Left ventricle myocardium inferior (tissue), 1 donor: ENCODE measurements around the gene PIEZO2. TPM values are rescaled to one million over a fixed set of nuclear protein-coding genes. Genes with fewer than 3 reads are reported as not detected.

Experiments used
- DNase-seq: peaks from one replicate; pipeline ENCODE4 v3.0.0-alpha.2; 2020
- H3K27ac ChIP-seq: fragments of 200-600 bp; replicated peaks from 2 replicates; pipeline ENCODE4 v1.8.0; 2021
- H3K27me3 ChIP-seq: fragments of 200-600 bp; 2 replicates; pipeline ENCODE4 v1.8.0; 2021; ENCODE audit warnings: low read depth
- H3K36me3 ChIP-seq: fragments of 200-600 bp; 2 replicates; pipeline ENCODE4 v1.8.0; 2021
- H3K4me1 ChIP-seq: fragments of 200-600 bp; 2 replicates; pipeline ENCODE4 v1.8.0; 2021
- H3K4me3 ChIP-seq: fragments of 200-600 bp; 2 replicates; pipeline ENCODE4 v1.8.0; 2021; ENCODE audit warnings: mild to moderate bottlenecking, moderate library complexity
- H3K9me3 ChIP-seq: fragments of 200-600 bp; replicated peaks from 2 replicates; pipeline ENCODE4 v1.8.0; 2021
- intact Hi-C: fragments of 100-400 bp; cut with micrococcal nuclease; formaldehyde crosslinking; loops from one replicate; pipeline ENCODE4 v1.11.0; 2022
- total RNA-seq: library from RNA; stranded (reverse); fragmentation: NEBNext Ultra II Directional; extraction: Animal tissue kit (Norgen Biotek cat#: 25700); gene quantifications from one replicate; pipeline ENCODE4 v1.2.1, GENCODE V29; 2021
- TF ChIP-seq, protein P1 (sequence below): fragments of 200-600 bp; IDR thresholded peaks from 2 replicates; pipeline ENCODE4 v1.8.0; 2021; ENCODE audit warnings: antibody characterized with exemption, mild to moderate bottlenecking, borderline replicate concordance
- donor health status: DM: no; HTN: yes; CAD: no; lungs with severe emphysema.

The PIEZO2 gene
- total RNA-seq, 1 donor from 2014 or later: 0.33 TPM

DNA sequence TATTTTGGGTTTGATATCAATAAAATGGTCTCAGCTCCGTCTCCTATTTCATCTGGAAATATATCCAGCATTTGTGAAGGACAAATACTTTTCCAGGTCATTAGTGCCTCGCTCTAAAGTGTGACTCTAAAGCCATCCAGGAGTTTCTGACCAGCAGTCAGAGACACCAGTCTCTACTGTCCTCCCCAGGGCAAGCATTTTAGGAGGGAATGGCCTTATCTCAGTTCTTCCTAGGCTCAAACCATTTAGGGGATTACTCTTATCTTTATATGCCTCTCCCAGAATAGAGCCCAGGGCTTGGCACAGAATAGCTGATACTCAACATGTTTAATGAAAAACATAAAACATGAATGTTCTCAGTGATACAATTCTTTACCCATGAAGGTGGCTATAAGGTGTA lies 436.0 kb downstream of the PIEZO2 start:
- Histone ChIP-seq H3K27ac (no peak overlapping the region), H3K36me3 (no peaks in the 10 kb centered on the region), H3K4me3 (no peak overlapping the region), H3K9me3 (no peaks in the 10 kb centered on the region), H3K27me3 (no peaks in the 10 kb centered on the region), H3K4me1 (peaks cover 11% of the 10 kb centered on the region)
- TF ChIP-seq, protein P1, sequence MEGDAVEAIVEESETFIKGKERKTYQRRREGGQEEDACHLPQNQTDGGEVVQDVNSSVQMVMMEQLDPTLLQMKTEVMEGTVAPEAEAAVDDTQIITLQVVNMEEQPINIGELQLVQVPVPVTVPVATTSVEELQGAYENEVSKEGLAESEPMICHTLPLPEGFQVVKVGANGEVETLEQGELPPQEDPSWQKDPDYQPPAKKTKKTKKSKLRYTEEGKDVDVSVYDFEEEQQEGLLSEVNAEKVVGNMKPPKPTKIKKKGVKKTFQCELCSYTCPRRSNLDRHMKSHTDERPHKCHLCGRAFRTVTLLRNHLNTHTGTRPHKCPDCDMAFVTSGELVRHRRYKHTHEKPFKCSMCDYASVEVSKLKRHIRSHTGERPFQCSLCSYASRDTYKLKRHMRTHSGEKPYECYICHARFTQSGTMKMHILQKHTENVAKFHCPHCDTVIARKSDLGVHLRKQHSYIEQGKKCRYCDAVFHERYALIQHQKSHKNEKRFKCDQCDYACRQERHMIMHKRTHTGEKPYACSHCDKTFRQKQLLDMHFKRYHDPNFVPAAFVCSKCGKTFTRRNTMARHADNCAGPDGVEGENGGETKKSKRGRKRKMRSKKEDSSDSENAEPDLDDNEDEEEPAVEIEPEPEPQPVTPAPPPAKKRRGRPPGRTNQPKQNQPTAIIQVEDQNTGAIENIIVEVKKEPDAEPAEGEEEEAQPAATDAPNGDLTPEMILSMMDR: no peak
- DNase-seq: no peak
- intact Hi-C loops: no loop called here

DNA sequence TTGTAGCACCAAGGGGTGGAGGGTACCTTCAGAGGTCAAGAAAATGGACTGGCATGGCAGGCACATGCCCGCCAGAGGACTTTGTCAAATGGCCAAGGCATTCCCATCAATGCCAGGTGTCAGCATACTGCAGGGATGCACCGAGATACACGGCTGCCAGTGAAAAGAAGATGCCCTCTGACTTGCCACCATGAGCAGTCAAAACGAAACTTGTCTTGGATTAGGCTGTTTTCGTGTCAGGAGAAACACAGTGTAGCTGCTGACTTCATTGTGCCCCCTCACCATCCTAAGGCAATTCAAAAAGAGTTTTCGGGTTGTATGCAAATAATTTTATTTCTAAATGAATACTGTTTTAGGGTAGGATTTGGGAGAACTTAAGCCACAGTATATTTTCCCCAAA lies 442.1 kb downstream of the PIEZO2 start:
- Histone ChIP-seq H3K4me3 (no peak overlapping the region), H3K4me1 (no peaks in the 10 kb centered on the region), H3K27ac (no peak overlapping the region), H3K27me3 (no peaks in the 10 kb centered on the region), H3K36me3 (no peaks in the 10 kb centered on the region), H3K9me3 (no peaks in the 10 kb centered on the region)
- TF ChIP-seq, protein P1: no peak
- intact Hi-C loops: no loop called here
- no peak for DNase-seq

DNA sequence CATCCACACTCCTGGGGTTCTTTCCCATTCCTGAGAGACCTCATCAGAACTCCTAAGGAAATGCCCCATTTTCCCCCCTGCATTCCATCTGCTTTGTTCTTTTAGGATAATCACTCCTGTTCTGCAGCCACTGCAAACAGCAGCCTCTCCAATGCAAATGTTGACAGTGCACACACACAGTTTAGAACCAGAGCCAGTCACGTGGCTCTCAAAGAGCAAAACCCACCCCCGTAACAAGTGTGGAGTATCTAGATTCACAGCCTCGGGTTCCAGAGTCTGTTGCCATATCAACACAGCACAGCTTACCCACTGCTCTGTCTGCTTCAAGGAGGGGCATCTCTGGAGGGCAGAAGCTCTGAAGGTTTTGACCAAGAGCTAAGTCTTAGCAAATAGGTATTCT lies 443.6 kb downstream of the PIEZO2 start:
- H3K27me3 ChIP-seq: no peaks in the 10 kb centered on the region
- TF ChIP-seq, protein P1: no peak
- no peaks in the 10 kb centered on the region for H3K4me1 ChIP-seq
- H3K4me3 ChIP-seq: no peak overlapping the region
- H3K27ac ChIP-seq: no peak overlapping the region
- H3K36me3 ChIP-seq: no peaks in the 10 kb centered on the region
- H3K9me3 ChIP-seq: no peaks in the 10 kb centered on the region
- intact Hi-C loops: no loop called here
- no peak for DNase-seq

DNA sequence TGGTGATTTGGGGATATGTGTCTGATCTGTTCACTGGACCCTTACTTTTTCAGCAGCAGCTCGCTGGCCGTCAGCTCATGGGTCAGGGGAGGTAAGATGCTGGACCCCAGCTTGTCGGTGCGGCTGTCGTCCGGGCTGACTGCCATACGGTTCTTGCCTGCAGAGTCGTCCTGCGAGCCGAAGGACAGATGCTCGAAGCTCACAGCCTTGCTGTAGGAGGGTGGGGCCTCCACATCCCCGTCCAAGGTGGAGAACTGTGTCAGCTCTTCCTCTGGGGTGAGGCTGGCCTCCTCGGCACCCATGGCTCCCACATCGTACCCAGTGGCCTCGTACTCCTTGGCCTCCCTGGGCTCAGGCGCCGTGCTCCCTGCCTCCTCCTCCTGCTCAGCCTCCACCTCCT lies 444.1 kb downstream of the PIEZO2 start:
- no peaks in the 10 kb centered on the region for H3K36me3 ChIP-seq
- no peaks in the 10 kb centered on the region for H3K27me3 ChIP-seq
- DNase-seq: no peak
- H3K27ac ChIP-seq: no peak overlapping the region
- TF ChIP-seq, protein P1: no peak
- H3K4me3 ChIP-seq: no peak overlapping the region
- no peaks in the 10 kb centered on the region for H3K9me3 ChIP-seq
- no peaks in the 10 kb centered on the region for H3K4me1 ChIP-seq
- intact Hi-C loops: no loop called here

DNA sequence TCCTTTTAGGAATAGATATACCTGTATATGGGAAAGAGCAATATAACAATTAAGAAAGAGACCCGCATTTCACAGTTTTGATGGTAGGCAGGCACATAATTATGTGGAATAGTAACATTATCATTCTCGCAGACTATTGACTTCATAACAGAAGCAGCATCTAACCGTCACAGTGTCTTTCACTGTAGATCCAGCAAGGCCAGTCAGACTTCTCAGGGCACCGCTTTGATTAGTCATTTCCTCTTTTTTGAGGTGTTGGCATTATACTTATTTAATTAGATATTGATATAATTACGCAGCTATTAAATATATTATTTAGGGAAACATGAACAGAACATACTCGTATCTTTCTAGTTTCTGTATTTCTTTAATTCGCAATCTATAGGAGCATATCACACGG lies 447.2 kb downstream of the PIEZO2 start:
- Histone ChIP-seq H3K4me3 (no peak overlapping the region), H3K27me3 (peaks cover 2% of the 10 kb centered on the region), H3K4me1 (no peaks in the 10 kb centered on the region), H3K36me3 (no peaks in the 10 kb centered on the region), H3K9me3 (no peaks in the 10 kb centered on the region), H3K27ac (no peak overlapping the region)
- TF ChIP-seq, protein P1: no peak
- DNase-seq: no peak
- intact Hi-C loops: no loop called here

DNA sequence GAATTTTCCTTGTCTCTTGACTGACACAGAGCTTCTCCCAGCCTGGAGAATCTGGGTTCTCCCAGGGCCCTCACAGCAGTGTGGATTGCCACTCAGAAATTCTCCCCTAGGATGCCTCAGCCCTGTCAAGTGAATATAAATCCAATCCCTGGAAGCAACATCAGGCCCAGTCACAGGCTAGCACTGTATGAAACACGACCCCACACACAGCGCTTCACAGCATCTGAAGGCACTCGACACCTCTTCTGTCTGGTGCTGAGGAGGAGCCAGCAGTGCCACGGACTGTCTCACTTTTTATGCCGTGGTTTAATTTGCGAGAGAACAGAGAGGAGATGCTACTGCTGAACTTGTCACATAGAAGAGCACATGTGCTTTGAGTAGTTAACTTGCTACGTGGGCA lies 459.0 kb downstream of the PIEZO2 start:
- Histone ChIP-seq H3K9me3 (no peaks in the 10 kb centered on the region), H3K27ac (no peak overlapping the region), H3K4me3 (no peak overlapping the region), H3K4me1 (no peaks in the 10 kb centered on the region), H3K27me3 (peaks cover 4% of the 10 kb centered on the region), H3K36me3 (no peaks in the 10 kb centered on the region)
- TF ChIP-seq, protein P1: no peak
- no peak for DNase-seq
- intact Hi-C loops: no loop called here
